ENCODE results near the gene EHMT1. TPM values are rescaled to one million over a fixed set of nuclear protein-coding genes. Genes with fewer than 3 reads are reported as not detected.

Gene EHMT1
- total RNA-seq, 1 donor from 2014 or later, result 40.8 TPM

DNA sequence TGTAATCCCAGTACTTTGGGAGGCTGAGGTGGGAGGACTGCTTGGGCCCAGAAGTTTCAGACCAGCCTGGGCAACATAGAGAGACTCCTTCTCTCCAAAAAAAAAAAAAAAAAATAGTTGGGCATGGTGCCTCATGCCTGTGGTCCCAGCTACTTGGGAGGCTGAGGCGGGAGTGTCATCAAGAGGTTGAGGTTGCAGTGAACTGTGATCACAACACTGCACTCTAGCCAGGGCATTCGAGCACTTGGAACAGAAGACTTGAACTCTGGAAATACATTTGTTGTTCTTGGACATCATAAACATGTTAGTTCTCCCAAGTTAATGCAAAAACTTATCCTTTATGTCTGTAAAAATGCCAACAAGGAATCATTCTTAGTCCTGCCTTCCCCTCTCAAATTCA is 29.6 kb downstream of the EHMT1 start:
- TF ChIP-seq, protein P1, sequence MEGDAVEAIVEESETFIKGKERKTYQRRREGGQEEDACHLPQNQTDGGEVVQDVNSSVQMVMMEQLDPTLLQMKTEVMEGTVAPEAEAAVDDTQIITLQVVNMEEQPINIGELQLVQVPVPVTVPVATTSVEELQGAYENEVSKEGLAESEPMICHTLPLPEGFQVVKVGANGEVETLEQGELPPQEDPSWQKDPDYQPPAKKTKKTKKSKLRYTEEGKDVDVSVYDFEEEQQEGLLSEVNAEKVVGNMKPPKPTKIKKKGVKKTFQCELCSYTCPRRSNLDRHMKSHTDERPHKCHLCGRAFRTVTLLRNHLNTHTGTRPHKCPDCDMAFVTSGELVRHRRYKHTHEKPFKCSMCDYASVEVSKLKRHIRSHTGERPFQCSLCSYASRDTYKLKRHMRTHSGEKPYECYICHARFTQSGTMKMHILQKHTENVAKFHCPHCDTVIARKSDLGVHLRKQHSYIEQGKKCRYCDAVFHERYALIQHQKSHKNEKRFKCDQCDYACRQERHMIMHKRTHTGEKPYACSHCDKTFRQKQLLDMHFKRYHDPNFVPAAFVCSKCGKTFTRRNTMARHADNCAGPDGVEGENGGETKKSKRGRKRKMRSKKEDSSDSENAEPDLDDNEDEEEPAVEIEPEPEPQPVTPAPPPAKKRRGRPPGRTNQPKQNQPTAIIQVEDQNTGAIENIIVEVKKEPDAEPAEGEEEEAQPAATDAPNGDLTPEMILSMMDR (conservative IDR thresholded peaks at IDR 0.05; ENCODE audit: low read depth, low read length), result no peak
- no peak overlapping the region for H3K4me3 ChIP-seq (ENCODE audit: low read depth, low read length)
- no peak for DNase-seq (ENCODE audit: low read depth)

DNA sequence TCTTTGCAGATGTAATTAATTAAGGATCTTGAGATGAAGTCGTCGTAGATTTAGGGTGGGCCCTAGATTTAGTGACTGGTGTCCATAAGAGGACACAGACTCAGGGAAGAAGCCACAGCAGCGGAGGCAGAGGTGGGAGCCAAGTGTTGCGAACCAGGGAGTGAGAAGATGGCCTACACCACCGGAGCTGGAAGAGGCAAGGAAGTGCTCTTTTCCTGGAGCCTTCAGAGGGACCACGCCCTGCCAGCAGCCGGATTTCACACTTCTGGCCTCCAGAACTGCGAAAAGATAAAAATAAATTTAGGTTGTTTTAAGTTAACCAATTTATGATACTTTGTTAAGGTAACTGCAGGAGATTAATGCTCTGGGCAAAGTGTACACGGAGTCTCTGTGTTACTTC is 30.7 kb downstream of the EHMT1 start:
- no peak for DNase-seq (ENCODE audit: low read depth)
- H3K4me3 ChIP-seq (ENCODE audit: low read depth, low read length), result no peak overlapping the region
- TF ChIP-seq, protein P1 (conservative IDR thresholded peaks at IDR 0.05; ENCODE audit: low read depth, low read length), result no peak

DNA sequence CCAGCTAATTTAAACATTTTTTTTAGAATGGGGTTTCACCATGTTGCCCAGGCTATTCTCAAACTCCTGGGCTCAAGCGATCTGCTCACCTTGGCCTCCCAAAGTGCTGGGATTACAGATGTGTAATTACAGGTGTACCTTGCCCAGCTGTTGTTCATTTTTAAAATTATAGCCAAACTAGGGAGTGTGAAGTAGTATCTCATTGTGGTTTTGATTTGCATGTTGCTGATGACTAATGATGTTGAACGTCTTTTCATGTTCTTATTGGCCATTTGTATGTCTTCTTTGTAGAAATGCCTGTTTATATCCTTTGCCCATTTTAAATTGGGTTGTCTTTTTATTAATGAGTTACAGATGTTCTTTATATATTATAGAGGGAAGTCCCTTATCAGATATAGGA is 31.5 kb downstream of the EHMT1 start:
- DNase-seq (ENCODE audit: low read depth), result no peak
- TF ChIP-seq, protein P1 (conservative IDR thresholded peaks at IDR 0.05; ENCODE audit: low read depth, low read length), result no peak
- no peak overlapping the region for H3K4me3 ChIP-seq (ENCODE audit: low read depth, low read length)

DNA sequence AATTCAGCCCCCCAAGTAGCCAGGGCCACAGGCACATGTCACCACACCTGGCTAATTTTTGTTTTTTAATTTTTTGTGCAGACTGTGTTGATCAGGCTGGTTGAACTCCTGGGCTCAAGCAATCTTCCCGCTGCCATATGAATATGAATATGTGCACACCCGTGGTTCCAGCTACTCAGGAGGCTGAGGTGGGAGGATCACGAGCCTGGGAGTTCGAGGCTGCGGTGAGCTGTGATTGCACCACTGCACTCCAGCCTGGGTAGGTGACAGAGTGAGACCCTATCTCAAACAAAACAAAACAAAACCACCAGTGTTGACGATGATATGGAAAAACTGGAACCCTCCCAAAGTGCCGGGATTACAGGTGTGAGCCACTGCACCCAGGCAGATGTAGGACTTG is 32.0 kb downstream of the EHMT1 start:
- TF ChIP-seq, protein P1 (conservative IDR thresholded peaks at IDR 0.05; ENCODE audit: low read depth, low read length), result no peak
- no peak overlapping the region for H3K4me3 ChIP-seq (ENCODE audit: low read depth, low read length)
- no peak for DNase-seq (ENCODE audit: low read depth)

DNA sequence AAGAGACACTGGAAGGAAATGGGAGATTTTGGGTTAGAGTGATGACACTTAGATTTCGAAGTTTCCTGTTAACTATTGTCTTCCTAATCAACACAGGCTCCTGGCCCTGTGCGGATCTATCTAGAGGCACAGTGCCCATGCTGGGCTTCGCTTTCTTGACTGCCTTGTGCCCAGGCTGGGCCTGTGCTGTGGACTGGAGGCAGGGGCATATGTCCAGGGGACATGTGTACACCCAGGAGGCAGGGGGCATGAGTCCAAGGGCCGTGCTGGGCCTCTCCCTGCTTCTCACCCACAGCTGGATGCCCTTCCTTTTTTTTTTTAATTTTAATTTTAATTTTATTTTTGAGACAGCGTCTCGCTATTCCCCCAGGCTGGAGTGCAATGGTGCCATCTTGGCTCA is 37.6 kb downstream of the EHMT1 start:
- H3K4me3 ChIP-seq (ENCODE audit: low read depth, low read length), result no peak overlapping the region
- TF ChIP-seq, protein P1 (conservative IDR thresholded peaks at IDR 0.05; ENCODE audit: low read depth, low read length), result no peak
- DNase-seq (ENCODE audit: low read depth), result no peak

DNA sequence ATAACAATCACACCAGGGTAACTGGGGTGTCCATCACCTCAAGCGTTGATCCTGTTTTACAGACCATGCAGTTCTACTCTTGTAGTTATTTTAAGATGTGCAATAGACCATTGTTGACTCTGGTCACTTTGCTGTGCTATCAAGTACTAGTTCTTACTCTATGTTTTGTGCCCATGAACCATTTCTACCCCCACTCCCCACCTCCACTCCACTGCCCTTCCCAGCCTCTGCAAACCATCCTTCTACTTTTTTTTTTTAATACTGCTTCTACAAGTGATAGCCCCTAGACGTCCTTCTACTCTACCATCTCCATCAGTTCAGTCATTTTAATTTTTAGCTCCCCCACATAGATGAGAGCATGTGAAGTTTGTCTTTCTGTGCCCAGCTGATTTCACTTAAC is 38.8 kb downstream of the EHMT1 start:
- TF ChIP-seq, protein P1 (conservative IDR thresholded peaks at IDR 0.05; ENCODE audit: low read depth, low read length), result no peak
- no peak overlapping the region for H3K4me3 ChIP-seq (ENCODE audit: low read depth, low read length)
- no peak for DNase-seq (ENCODE audit: low read depth)

DNA sequence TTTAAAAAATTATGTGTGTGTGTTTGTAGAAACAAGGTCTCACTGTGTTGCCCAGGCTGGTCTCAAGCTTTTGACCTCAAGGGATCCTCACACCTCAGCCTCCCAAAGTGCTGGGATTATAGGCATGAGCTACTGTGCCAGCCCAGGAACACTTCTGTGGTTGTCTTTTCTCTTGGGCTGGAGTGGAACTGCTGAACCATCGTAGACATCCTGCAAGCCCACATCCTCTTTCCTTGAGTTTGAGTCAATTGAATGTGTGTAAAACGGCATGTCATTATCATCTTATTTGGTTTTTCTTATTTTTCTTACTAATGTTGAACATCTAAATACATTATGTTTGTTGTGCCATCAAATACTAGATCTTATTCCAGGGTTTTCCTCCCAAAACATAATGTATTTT is 40.0 kb downstream of the EHMT1 start:
- H3K4me3 ChIP-seq (ENCODE audit: low read depth, low read length), result no peak overlapping the region
- TF ChIP-seq, protein P1 (conservative IDR thresholded peaks at IDR 0.05; ENCODE audit: low read depth, low read length), result no peak
- DNase-seq (ENCODE audit: low read depth), result no peak

Data from epithelial cell of proximal tubule (primary cell).